GM10847 (cell line): ENCODE data around the gene UBR7.

ENCODE experiments used
- POLR2A ChIP-seq: IDR thresholded peaks from 2 replicates; pipeline ENCODE4 v1.6.1; 2011; ENCODE audit not compliant: insufficient read length; ENCODE audit errors: extremely low read depth

Gene UBR7

GRCh38 chr14:93206793-93207467 is at the start of gene UBR7, which contains the start of gene GON7:
Gene UBR7 (plus strand): TSS chr14:93207256. CDS start chr14:93207292, 36 bp downstream.
Gene GON7 (minus strand): TSS chr14:93207065. CDS start chr14:93207037, 28 bp downstream.
- TF ChIP-seq POLR2A, result peak; percentile 72

- TF ChIP-seq POLR2A, result no peak
These were observed 46.7 kb upstream of the UBR7 start for GRCh38 chr14:93160353-93160801.

- no peak for TF ChIP-seq POLR2A
These were observed 45.6 kb upstream of the UBR7 start for GRCh38 chr14:93161411-93161940.

- no peak for TF ChIP-seq POLR2A
These were observed 43.5 kb upstream of the UBR7 start for GRCh38 chr14:93163564-93163963.

GRCh38 chr14:93171376-93171775 is 35.7 kb upstream of the UBR7 start:
- TF ChIP-seq POLR2A, result no peak

- no peak for TF ChIP-seq POLR2A
These were observed 33.1 kb upstream of the UBR7 start for GRCh38 chr14:93173943-93174395.

GRCh38 chr14:93175492-93175891 is 31.6 kb upstream of the UBR7 start:
- TF ChIP-seq POLR2A, result no peak

- no peak for TF ChIP-seq POLR2A
These were observed 23.3 kb upstream of the UBR7 start for GRCh38 chr14:93183596-93184317.

GRCh38 chr14:93184391-93185348 is 22.4 kb upstream of the UBR7 start, which contains the start of the genes LYSET and MOAP1:
Gene LYSET (plus strand): TSS chr14:93185317. CDS start chr14:93185406, 89 bp downstream.
Gene MOAP1 (minus strand): TSS chr14:93184897. CDS start chr14:93184242, 655 bp downstream.
- peak; percentile 72 for TF ChIP-seq POLR2A

GRCh38 chr14:93185349-93185720 is 21.7 kb upstream of the UBR7 start:
- TF ChIP-seq POLR2A, result no peak

- no peak for TF ChIP-seq POLR2A
These were observed 20.6 kb upstream of the UBR7 start for GRCh38 chr14:93186466-93186865.

- TF ChIP-seq POLR2A, result no peak
These were observed 20.1 kb upstream of the UBR7 start for GRCh38 chr14:93186956-93187355.

GRCh38 chr14:93195316-93195999 is 11.6 kb upstream of the UBR7 start:
- TF ChIP-seq POLR2A, result no peak

- TF ChIP-seq POLR2A, result no peak
These were observed 8.0 kb upstream of the UBR7 start for GRCh38 chr14:93199031-93199430.
